GM12878 (cell line): ENCODE results near the gene SRA1. TPM values are rescaled to one million over a fixed set of nuclear protein-coding genes. Genes with fewer than 3 reads are reported as not detected.
"Not testable (repeated sequence)": the region's sequence is repeated elsewhere in the genome, so short reads cannot be mapped to it uniquely, and the experiment has no call there.

Source experiments
- ATAC-seq: fragments of 200-7000 bp; cut with Tn5 transposase; 3 replicates; pipeline ENCODE4 v1.9.1; 2020; ENCODE audit warnings: mild to moderate bottlenecking, moderate library complexity
- BruUV-seq: library from RNA; stranded (reverse); fragments of 400-500 nt; replicated peaks from 2 replicates; lab custom pipeline; 2021; lab: Mats Ljungman, UMichigan
- CTCF ChIA-PET: fragments of 300-600 bp; sonication (Branson Sonifier 250); formaldehyde crosslinking; extraction: SDS; loops from one replicate; lab custom pipeline; 2021; ENCODE audit warnings: inconsistent platforms; lab: Yijun Ruan, JAX
- POLR2A ChIA-PET: fragments of 350-600 bp; formaldehyde crosslinking; extraction: SDS; loops from one replicate; lab custom pipeline; 2021; ENCODE audit warnings: inconsistent platforms; lab: Charles Lee
- RAD21 ChIA-PET: fragments of 300-600 bp; sonication (Branson Sonifier 250); formaldehyde crosslinking; loops from one replicate; lab custom pipeline; 2023; ENCODE audit warnings: antibody characterized with exemption; ENCODE audit not compliant: unreplicated experiment; lab: Charles Lee
- SMC1A ChIA-PET: fragments of 300-600 bp; sonication (Branson Sonifier 250); formaldehyde crosslinking; loops from one replicate; lab custom pipeline; 2023; ENCODE audit not compliant: unreplicated experiment, uncharacterized antibody; lab: Charles Lee
- DNase-seq: peaks from one replicate; pipeline ENCODE4 v3.0.0-alpha.2; 2011; ENCODE audit warnings: low read depth, low spot score
- FAIRE-seq: peaks from 3 replicates; lab custom pipeline; 2011; peaks lifted over from hg19 to GRCh38; lab: Jason Lieb, UNC
- H2AFZ ChIP-seq: 2 replicates; pipeline ENCODE4 v1.6.0; 2011; ENCODE audit warnings: low read depth, low read length, control low read depth; ENCODE audit not compliant: control insufficient read depth
- H3K27ac ChIP-seq: 2 replicates; pipeline ENCODE4 v1.5.1; 2011; ENCODE audit warnings: control low read depth; ENCODE audit not compliant: control insufficient read depth, insufficient read depth
- H3K27me3 ChIP-seq, 2 experiments: replicated peaks in 1 of 2; 2 replicates each; pipeline versions ENCODE4 v1.6.0 to v1.6.1; 2011; ENCODE audit warnings: low read length in 1 of 2; ENCODE audit not compliant: control insufficient read depth in 2 of 2, insufficient read depth in 2 of 2
- H3K36me3 ChIP-seq, 2 experiments: 2 replicates each; pipeline ENCODE4 v1.5.1; 2011; ENCODE audit warnings: low read length in 1 of 2; ENCODE audit not compliant: control insufficient read depth in 2 of 2, insufficient read depth in 2 of 2
- H3K4me1 ChIP-seq: 2 replicates; pipeline ENCODE4 v1.6.1; 2011; ENCODE audit warnings: mild to moderate bottlenecking, low read length, moderate library complexity, mixed read lengths; ENCODE audit not compliant: control insufficient read depth, insufficient read depth
- H3K4me2 ChIP-seq: 2 replicates; pipeline ENCODE4 v1.6.0; 2011; ENCODE audit warnings: control low read depth; ENCODE audit not compliant: control insufficient read depth, insufficient read depth
- H3K4me3 ChIP-seq: fragments of 200-600 bp; sonication (generic); 2 replicates; pipeline ENCODE4 v1.5.1; 2016
- H3K79me2 ChIP-seq: 2 replicates; pipeline ENCODE4 v1.6.0; 2011; ENCODE audit warnings: low read length; ENCODE audit not compliant: control insufficient read depth, insufficient read depth
- H3K9ac ChIP-seq: 2 replicates; pipeline ENCODE4 v1.8.0; 2011; ENCODE audit warnings: low read length, control low read depth, mixed read lengths; ENCODE audit not compliant: control insufficient read depth, insufficient read depth
- H3K9me3 ChIP-seq: replicated peaks from 3 replicates; pipeline ENCODE4 v1.5.1; 2011; ENCODE audit warnings: mild to moderate bottlenecking, low read length; ENCODE audit not compliant: control insufficient read depth, insufficient read depth
- H4K20me1 ChIP-seq: 2 replicates; pipeline ENCODE4 v1.6.0; 2011; ENCODE audit not compliant: control insufficient read depth, insufficient read depth
- BCLAF1 ChIP-seq: fragments of 450-650 bp; IDR thresholded peaks from 2 replicates; pipeline ENCODE4 v1.6.1; 2017; ENCODE audit warnings: antibody characterized with exemption, mild to moderate bottlenecking, moderate library complexity
- CBX3 ChIP-seq: fragments of 200-600 bp; sonication (generic); IDR thresholded peaks from 2 replicates; pipeline ENCODE4 v1.6.1; 2016; ENCODE audit warnings: low read depth, borderline replicate concordance
- CREM ChIP-seq: IDR thresholded peaks from 2 replicates; pipeline ENCODE4 v1.6.1; 2014; ENCODE audit warnings: antibody characterized with exemption, low read depth
- CUX1 ChIP-seq: IDR thresholded peaks from 2 replicates; pipeline ENCODE4 v1.6.1; 2012; ENCODE audit warnings: improper control_type of control experiment, low read depth, low read length; ENCODE audit not compliant: insufficient replicate concordance
- NR2C2 ChIP-seq: IDR thresholded peaks from 2 replicates; pipeline ENCODE4 v1.6.1; 2011; ENCODE audit warnings: borderline replicate concordance, low read depth; ENCODE audit not compliant: control insufficient read depth, insufficient read length
- WGBS: methylation state at CpG from one replicate; pipeline ENCODE4 v1.1.6; 2016; ENCODE audit warnings: low lambda C conversion rate; ENCODE audit not compliant: insufficient replicate concordance, insufficient coverage; ENCODE audit errors: missing lambda C conversion rate; 5-methylcytosine and 5-hydroxymethylcytosine counted together
- in situ Hi-C: fragments of 300-500 bp; cut with MboI; formaldehyde crosslinking; loops from 9 replicates; pipeline ENCODE4 v1.14.3; 2018; ENCODE audit warnings: mixed read lengths
- intact Hi-C: fragments of 100-400 bp; cut with micrococcal nuclease; formaldehyde crosslinking; loops from one replicate; pipeline ENCODE4 v1.14.2; 2022; ENCODE audit not compliant: unreplicated experiment
- polyA plus RNA-seq, 11 experiments: library from polyadenylated mRNA; depleted of rRNA in 4 of 11; unstranded in 6 of 11; stranded (reverse) in 5 of 11; fragments of >200 nt; fragmentation: Nextera tagmentation in 4 of 11; fragmentation: Illumina TruSeq in 1 of 11; extraction: Ambion mirVana in 4 of 11; extraction: Trizol in 1 of 11; gene quantifications; 1 replicate in 1 of 11; 2 replicates in 10 of 11; pipeline versions ENCODE4 v1.2.1 to v1.2.3, GENCODE V29; 2011 to 2016; ENCODE audit warnings: inconsistent platforms in 2 of 11, missing spikeins in 2 of 11, low read depth in 1 of 11
- total RNA-seq, 4 experiments: library from RNA; depleted of rRNA in 3 of 4; stranded (reverse); fragments of >200 nt in 3 of 4; fragmentation: Illumina TruSeq in 1 of 4; extraction: Trizol in 1 of 4; gene quantifications; 2 replicates each; pipeline versions ENCODE4 v1.2.1 to v1.2.3, GENCODE V29; 2013 to 2021

Gene SRA1
- total and polyA plus RNA-seq, 10 of the 15 experiments (the other 5 are each of a cell fraction or from before 2014, with no cell fraction given), result 35.3 to 127 (median 56.1) TPM

DNA sequence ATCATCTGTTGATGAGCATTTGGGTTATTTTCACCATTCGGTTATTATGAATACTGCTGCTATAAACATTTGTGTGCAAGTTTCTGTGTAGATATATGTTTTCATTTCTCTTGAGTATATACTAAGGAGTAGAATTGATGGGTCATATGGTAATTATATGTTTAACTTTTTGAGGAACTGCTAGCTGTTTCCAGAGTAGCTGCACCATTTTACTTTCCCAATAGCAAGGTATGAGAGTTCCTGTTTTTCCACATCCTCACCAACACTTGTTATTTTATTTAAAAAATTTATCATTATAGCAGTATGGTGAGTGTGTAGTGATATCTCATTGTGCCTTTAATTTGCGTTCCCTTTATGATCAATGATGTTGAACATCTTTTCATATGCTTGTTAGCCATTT is 46.5 kb upstream of the SRA1 start:
- no peak for ATAC-seq
- DNase-seq, result no peak
- 92% methylated on average over 2 of the region's 2 CpGs for WGBS
- ChIA-PET CTCF (interaction anchor here (0.5 to 0.6 kb wide), 2 partner anchors 10 to 245 kb away, joined by 3 read pairs; no protein-coding TSS in a partner anchor), POLR2A (no interaction called here), RAD21 (no interaction called here), SMC1A (no interaction called here)
- no peaks in the 10 kb centered on the region for H3K36me3 ChIP-seq
- no peak overlapping the region for H3K9ac ChIP-seq
- H3K4me1 ChIP-seq, result no peaks in the 10 kb centered on the region
- no peaks in the 10 kb centered on the region for H3K27me3 ChIP-seq
- H3K9me3 ChIP-seq, result no peaks in the 10 kb centered on the region
- TF ChIP-seq NR2C2, result no peak
- TF ChIP-seq CUX1, result no peak
- TF ChIP-seq BCLAF1, result no peak
- no peak for TF ChIP-seq CBX3
- no peak for TF ChIP-seq CREM
- no peak overlapping the region for H3K4me3 ChIP-seq
- no peaks in the 10 kb centered on the region for H3K79me2 ChIP-seq
- no peak overlapping the region for H3K4me2 ChIP-seq
- in situ Hi-C loops, result no loop called here
- no peak overlapping the region for H3K27ac ChIP-seq
- BruUV-seq, result no TSS peak
- intact Hi-C loops, result no loop called here
- no peak for FAIRE-seq
- H2AFZ ChIP-seq, result no peak overlapping the region
- H4K20me1 ChIP-seq, result no peaks in the 10 kb centered on the region

- FAIRE-seq, H3K4me2 ChIP-seq, intact Hi-C loops, H3K27ac ChIP-seq, H3K9me3 ChIP-seq, BruUV-seq, H3K9ac ChIP-seq, H3K27me3 ChIP-seq, H4K20me1 ChIP-seq, SMC1A ChIA-PET, H3K4me3 ChIP-seq, H3K36me3 ChIP-seq, H3K79me2 ChIP-seq, RAD21 ChIA-PET, DNase-seq, in situ Hi-C loops, H2AFZ ChIP-seq, ATAC-seq, CTCF ChIA-PET, POLR2A ChIA-PET, H3K4me1 ChIP-seq: not testable (repeated sequence)
- WGBS, result 76% methylated on average over 4 of the region's 4 CpGs
Observed at GRCh38 chr5:140603446-140603698, 46.1 kb upstream of the SRA1 start.
